GM19099 (cell line): ENCODE data around the gene MEAK7.

Experiments used
- POLR2A ChIP-seq: IDR thresholded peaks from 3 replicates; pipeline ENCODE4 v1.6.1; 2011; ENCODE audit warnings: low read depth; ENCODE audit not compliant: insufficient read length; ENCODE audit errors: extremely low read depth

The MEAK7 gene, protein sequence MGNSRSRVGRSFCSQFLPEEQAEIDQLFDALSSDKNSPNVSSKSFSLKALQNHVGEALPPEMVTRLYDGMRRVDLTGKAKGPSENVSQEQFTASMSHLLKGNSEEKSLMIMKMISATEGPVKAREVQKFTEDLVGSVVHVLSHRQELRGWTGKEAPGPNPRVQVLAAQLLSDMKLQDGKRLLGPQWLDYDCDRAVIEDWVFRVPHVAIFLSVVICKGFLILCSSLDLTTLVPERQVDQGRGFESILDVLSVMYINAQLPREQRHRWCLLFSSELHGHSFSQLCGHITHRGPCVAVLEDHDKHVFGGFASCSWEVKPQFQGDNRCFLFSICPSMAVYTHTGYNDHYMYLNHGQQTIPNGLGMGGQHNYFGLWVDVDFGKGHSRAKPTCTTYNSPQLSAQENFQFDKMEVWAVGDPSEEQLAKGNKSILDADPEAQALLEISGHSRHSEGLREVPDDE

GRCh38 chr16:84504420-84505248, at the start of gene MEAK7:
MEAK7 (minus strand) TSS chr16:84504659; CDS start chr16:84498086, 6,573 bp downstream.
- peak; percentile 65 for TF ChIP-seq POLR2A

GRCh38 chr16:84553873-84554399, 49.5 kb upstream of the MEAK7 start:
- TF ChIP-seq POLR2A = no peak

GRCh38 chr16:84552135-84552534, 47.7 kb upstream of the MEAK7 start:
- no peak for TF ChIP-seq POLR2A

DNA sequence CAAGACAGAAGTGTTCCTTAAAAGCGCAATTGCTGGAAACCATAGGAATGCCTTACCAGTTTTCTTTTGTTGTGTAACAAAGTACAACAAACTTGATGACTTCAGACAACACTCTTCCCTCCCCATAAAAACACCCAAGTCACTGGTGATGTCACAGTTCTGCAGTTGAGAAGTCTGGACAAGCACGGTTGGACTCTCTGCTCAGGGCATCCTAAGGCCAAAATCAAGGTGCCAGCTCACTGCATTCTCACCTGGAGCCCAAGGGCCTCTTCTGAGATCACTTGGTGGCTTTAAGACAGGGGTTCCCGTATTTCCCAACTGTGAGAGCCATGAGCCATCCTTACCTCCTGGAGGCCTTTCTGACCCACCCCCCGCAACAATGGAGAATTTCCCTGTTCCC, 45.6 kb upstream of the MEAK7 start:
- TF ChIP-seq POLR2A = no peak

GRCh38 chr16:84548971-84549844, 44.7 kb upstream of the MEAK7 start:
- TF ChIP-seq POLR2A = no peak

GRCh38 chr16:84548508-84548907, 44.0 kb upstream of the MEAK7 start:
- TF ChIP-seq POLR2A = no peak

GRCh38 chr16:84547546-84548061, 43.1 kb upstream of the MEAK7 start:
- TF ChIP-seq POLR2A = no peak

DNA sequence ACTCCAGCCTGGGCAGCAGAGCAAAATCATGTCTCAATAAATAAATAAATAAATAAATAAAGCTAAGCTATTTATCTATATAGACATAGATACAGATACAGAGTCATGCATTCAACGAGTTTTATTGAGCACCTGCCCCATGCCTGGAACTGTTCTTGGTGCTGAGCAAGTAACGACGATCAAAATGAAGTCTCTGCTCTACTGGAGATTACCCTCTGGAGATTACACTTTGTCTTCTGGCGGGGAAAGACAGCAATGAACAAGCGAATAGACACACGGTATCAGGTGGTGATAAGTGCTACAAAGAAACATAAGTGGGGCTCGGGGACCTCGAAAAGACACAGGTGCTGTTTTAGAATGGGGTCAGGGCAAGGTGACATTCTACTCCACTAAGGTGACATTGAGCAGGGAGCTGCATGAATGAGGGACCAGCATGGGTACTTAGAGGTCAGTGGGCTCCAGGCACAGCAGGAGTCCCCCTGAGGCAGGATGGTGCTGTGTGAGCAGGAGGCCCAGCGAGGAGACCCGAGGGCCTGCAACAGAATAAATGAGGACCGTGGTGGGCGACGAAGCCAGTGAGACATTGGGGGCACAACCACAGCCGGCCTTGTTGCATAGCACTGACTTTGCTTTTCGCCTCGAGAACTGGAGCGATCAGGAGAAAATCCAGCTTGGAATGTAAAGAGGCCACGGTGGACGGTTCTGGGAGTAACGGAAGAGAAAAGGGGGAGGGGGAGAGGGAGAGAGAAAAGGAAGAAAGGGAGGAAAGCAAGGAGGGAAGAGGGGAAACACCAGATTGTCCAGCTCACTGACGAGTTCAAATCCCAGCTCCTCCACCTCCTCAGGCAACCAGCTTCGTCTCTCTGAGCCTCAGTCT, 42.4 kb upstream of the MEAK7 start:
- no peak for TF ChIP-seq POLR2A

GRCh38 chr16:84545114-84545737, 40.8 kb upstream of the MEAK7 start:
- no peak for TF ChIP-seq POLR2A

DNA sequence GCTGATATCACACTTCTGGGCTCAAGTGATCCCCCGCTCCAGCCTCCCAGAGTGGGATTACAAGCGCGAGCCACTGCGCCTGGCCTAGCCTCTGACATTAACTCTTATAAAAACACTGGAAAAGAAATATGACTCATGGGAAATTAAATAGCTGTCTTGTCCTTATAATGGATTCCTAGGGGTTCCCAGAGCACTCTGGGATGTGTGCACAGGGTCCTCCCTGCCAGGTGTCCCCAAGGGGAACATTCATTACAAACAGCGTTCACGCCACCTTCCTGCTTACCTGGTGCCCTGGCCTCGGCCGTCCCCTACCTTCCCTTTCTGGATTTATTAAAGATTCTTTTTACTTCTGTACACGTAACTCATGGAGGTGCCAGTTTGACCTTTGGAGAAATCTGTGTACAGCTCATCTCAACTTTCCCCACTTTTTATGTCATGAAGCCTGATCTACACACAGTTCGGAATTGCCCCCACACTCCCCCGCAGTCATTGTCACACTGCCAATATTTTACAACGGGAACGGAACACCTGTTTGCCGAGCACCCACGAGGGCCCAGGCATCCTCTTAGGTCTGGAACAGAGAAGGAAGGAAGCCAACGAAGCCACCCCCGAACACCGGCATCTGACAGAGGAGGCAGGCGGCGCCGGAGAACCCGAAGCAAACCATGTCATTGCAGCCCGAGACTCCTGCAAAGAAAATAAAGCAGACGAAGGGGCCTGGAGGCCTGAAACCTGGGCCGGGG, 39.7 kb upstream of the MEAK7 start:
- no peak for TF ChIP-seq POLR2A

GRCh38 chr16:84543253-84543652, 38.8 kb upstream of the MEAK7 start:
- no peak for TF ChIP-seq POLR2A
